ENCODE measurements around the gene PRKAR1B.

DNA sequence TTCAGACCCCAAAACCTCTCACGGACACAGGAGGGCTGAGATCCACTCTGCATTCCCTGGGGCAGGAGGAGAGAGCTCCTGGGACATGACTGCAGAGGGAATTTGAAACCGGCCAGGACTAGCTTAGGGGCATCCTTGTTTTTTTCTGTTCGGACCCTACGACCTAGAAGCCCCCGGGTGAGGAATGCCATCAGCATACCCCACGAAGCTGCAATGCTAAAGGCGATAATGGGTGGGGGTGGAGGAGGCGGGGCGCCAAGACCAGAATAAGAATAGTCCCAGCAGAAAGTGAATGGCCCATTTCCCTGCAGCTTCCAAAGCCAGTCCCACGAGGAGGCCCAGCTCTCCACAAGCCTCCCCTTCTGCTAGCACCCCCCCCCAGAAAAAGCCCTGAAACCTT is 211.5 kb downstream of the PRKAR1B start:
- TF ChIP-seq EGR1 (IDR thresholded peaks at IDR 0.05; ENCODE audit: low read depth) = no peak
- TF ChIP-seq, protein P1, sequence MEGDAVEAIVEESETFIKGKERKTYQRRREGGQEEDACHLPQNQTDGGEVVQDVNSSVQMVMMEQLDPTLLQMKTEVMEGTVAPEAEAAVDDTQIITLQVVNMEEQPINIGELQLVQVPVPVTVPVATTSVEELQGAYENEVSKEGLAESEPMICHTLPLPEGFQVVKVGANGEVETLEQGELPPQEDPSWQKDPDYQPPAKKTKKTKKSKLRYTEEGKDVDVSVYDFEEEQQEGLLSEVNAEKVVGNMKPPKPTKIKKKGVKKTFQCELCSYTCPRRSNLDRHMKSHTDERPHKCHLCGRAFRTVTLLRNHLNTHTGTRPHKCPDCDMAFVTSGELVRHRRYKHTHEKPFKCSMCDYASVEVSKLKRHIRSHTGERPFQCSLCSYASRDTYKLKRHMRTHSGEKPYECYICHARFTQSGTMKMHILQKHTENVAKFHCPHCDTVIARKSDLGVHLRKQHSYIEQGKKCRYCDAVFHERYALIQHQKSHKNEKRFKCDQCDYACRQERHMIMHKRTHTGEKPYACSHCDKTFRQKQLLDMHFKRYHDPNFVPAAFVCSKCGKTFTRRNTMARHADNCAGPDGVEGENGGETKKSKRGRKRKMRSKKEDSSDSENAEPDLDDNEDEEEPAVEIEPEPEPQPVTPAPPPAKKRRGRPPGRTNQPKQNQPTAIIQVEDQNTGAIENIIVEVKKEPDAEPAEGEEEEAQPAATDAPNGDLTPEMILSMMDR (IDR thresholded peaks at IDR 0.05 in 2 of 3, conservative IDR thresholded peaks at IDR 0.05 in 1 of 3; ENCODE audit: borderline replicate concordance in 1 of 3, insufficient read depth in 1 of 3, low read depth in 2 of 3, low read length in 2 of 3) = no peak
- no peak for TF ChIP-seq POLR2A (IDR thresholded peaks at IDR 0.05; ENCODE audit: borderline replicate concordance, extremely low read depth, insufficient read depth, insufficient read length)
- no peak for TF ChIP-seq EZH2phosphoT487 (IDR thresholded peaks at IDR 0.05; ENCODE audit: borderline replicate concordance)
- TF ChIP-seq RAD21 (IDR thresholded peaks at IDR 0.05; ENCODE audit: low read depth) = no peak
- no peak for TF ChIP-seq POLR2AphosphoS5 (IDR thresholded peaks at IDR 0.05; ENCODE audit: low read depth, low read length)
- TF ChIP-seq EZH2 (IDR thresholded peaks at IDR 0.05) = no peak

Measured in HCT116 (cell line).